GM12891 (cell line): ENCODE data around the gene SEC16B.

Source experiments
- POLR2A ChIP-seq: IDR thresholded peaks from 2 replicates; pipeline ENCODE4 v1.6.1; 2011; ENCODE audit warnings: low read depth, low read length, control low read depth
- POLR2AphosphoS5 ChIP-seq: IDR thresholded peaks from 2 replicates; pipeline ENCODE4 v1.6.1; 2011; ENCODE audit warnings: low read depth, low read length, control low read depth
- SPI1 ChIP-seq: IDR thresholded peaks from 2 replicates; pipeline ENCODE4 v1.6.1; 2011; ENCODE audit warnings: low read depth, low read length, control low read depth
- TAF1 ChIP-seq: IDR thresholded peaks from 2 replicates; pipeline ENCODE4 v1.6.1; 2011; ENCODE audit warnings: low read depth, low read length, control low read depth

- TF ChIP-seq POLR2AphosphoS5 (no peak), POLR2A (no peak), SPI1 (no peak), TAF1 (no peak)
These were observed 13.8 kb upstream of the SEC16B start for GRCh38 chr1:177983482-177984135.
